Measurements from ENCODE around the gene DHCR24.

The DHCR24 gene

GRCh38 chr1:54842963-54843362, 44.0 kb downstream of the DHCR24 start:
- no peak for DNase-seq

- no peak for DNase-seq
Measured at GRCh38 chr1:54842206-54842915, 44.6 kb downstream of the DHCR24 start.

DNA sequence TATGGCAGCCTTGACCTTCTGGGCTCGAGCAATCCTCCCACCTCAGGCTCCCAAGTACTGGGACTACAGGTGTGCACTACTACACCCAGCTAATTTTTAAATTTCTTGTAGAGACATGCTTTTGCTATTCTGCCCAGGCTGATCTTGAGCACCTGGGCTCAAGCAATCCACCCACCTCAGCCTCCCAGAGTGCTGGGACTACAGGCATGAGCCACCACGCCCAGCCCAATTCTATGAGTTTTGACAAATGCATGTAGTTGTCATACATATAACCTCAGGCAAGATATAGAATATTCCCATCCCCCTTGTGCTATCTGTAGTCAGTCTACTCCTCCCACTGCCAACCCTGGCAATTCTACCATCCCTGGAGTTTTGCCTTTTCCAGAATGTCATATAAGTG, 47.2 kb downstream of the DHCR24 start:
- DNase-seq, result no peak

DNA sequence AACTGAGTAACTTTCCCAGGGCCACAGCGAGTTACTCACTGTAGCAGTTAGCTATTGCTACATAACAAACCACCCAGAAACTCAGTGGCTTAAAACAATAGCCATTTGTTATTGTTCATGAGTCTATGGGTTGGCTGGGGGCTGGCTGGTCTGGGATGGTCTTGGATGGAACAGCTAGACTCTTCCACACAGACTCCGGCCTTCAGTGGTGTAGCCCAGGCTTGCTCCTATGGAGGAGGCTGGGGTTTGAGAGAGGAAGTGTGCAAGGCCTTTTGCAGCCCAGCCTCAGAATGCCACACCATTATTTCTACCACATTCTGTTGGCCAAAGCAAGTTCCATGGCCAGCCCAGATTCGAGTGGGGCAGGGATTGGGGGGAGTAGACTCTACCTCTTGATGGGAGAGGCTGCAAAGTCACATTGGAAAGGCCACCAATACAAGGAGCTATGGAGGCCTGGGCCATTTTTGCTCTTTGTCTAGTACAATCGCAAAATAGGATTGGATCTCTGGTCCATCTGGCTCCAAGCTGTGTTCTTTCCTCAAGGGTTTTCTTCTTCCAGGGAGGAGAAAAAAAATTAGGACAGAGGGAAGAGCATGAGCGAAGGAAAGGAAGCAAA, 48.3 kb downstream of the DHCR24 start:
- DNase-seq, result no peak

DNA sequence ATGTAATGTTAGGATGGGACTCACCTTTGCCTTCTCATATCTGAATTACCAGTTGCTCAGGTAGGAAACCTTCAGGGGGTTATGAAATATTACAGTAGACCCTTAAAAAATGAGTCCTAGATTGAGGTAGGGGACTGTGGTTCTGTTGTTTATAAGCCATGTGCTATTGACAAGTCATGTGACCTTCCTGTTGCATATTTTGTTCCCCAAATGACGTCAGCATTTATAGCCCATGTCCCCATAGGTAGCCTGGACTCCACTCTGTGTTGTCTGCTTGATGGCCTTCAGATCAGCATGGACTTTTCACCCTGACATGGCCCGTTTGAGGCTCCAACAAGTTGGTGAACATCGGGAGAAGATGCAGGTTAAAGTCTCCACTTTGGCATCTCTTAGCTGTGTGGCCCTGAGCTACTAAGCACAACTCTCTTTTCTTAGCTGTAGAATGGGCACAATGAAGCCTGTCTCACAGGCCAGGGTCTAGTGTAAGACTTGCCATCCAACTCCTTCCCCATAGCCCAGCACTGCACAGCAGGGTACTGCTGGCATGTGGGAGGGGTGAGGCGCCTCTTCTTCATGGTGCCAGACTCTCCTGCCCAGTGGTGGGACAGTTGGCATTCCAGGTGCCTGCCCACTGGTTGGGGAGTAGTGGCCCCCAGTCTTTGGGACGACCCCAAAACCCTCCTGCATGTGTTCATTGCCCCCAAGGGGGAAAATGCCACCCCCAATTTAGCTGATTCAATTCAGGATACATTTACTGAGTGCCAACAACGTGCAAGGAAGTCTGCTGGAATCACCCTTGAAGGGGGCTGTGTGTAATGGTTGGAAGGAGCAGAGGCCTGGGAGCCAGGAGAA, 49.8 kb downstream of the DHCR24 start:
- no peak for DNase-seq

DNA sequence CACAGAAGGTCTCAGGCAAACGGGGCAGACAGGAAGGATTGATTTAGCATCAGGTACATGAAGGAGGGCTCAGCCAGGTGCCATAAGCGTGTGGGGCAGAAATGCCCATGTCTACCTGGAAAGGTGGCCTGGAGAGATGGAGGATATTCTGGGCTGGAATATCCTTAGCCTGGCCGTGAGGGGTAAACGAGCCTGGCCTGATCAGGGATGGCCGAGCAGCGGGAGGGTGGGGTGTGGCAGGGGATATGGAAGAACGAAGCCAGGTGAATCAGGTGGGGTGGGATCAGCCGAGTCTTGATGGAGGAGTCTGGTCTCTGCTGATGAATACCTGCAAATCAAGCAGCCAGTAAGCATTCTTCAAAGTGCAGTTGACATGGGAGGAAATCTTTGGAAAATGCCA, 50.4 kb downstream of the DHCR24 start:
- DNase-seq, result no peak

- DNase-seq, result no peak
Measured at GRCh38 chr1:54835970-54836369, 51.0 kb downstream of the DHCR24 start.

GRCh38 chr1:54835131-54835898, 51.7 kb downstream of the DHCR24 start:
- no peak for DNase-seq

- no peak for DNase-seq
Measured at GRCh38 chr1:54834007-54834541, 52.9 kb downstream of the DHCR24 start.

- DNase-seq, result no peak
Measured at GRCh38 chr1:54833121-54833520, 53.9 kb downstream of the DHCR24 start.

GRCh38 chr1:54826226-54826816, 60.7 kb downstream of the DHCR24 start:
- no peak for DNase-seq

GRCh38 chr1:54825696-54826095, 61.3 kb downstream of the DHCR24 start:
- no peak for DNase-seq

- no peak for DNase-seq
Measured at GRCh38 chr1:54823670-54824069, 63.3 kb downstream of the DHCR24 start.

DNA sequence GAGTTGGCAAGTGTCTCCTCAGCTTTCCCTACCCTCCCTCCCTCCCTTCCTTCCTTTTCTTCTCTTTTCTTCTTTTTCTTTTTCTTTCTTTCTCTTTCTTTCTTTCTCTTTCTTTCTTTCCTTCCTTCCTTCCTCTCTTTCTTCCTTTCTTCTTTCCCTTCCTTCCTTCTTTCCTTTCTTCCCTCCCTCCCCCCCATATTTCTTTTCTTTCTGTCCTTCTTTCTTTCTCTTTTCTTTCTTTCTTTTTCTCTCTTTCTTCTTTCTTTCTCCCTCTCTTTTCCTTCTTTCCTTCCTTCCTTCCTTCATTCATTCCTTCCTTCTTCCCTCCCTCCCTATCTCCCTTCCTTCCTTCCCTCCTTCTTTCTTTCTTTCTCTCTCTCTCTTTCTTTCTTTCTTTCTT, 67.3 kb downstream of the DHCR24 start:
- no peak for DNase-seq

DNA sequence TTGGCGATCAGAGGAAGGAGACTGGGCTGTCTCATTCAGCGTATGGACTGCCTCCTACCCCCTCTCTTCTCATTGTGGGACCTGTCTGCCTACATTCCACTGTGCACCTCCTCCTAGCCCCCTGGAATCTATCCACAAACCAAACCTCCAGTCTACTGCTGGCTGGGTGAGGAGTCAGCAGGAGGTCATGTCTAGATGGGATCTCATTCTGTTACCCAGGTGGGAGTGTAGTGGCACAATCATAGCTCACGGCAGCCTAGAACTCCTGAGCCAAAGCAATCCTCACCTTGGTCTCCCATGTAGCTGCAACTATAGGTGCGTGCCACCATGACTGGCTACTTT, 67.8 kb downstream of the DHCR24 start:
- no peak for DNase-seq

- DNase-seq, result no peak
Measured at GRCh38 chr1:54818461-54819194, 68.4 kb downstream of the DHCR24 start.

DNA sequence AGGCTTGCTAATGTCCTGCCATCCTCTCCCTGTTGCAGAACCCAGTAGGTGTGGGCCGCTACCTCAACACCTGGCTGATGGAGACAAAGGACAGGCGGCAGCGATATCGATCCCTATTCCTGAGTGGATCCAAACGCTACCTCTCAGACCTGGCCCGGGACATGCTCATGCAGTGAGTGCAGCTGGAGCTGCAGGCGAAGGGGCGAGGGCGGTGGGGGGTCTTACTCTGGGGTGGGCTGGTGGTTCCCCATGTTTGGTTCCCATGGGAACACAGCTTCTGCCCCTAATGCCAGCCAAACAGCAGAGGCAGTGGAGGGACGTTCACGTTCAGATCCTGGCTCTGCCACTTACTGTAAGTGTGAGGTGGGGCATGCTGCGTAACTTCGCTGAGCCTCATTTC, 70.0 kb downstream of the DHCR24 start:
- DNase-seq, result no peak

DNA sequence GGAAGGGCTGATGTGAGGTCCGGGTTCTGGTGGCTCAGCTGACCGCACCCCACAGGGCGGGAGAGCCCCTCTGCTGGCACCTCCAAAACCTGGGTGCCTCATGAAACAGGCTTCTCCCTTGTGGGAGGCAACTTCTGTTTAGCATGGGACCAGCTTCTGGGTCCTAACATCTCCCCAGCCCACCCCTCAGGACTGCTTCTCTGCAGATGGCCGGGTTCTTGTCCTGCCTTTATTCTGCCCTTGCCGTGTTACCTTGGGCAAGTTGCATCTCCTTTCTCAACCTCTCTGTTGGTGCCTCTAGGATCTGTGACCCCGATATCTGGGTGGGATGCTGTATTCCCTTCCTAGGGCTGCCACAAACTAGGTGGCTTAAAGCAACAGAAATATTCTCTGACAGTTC, 70.9 kb downstream of the DHCR24 start:
- DNase-seq, result no peak

- DNase-seq, result no peak
Measured at GRCh38 chr1:54815086-54815876, 71.7 kb downstream of the DHCR24 start.

DNA sequence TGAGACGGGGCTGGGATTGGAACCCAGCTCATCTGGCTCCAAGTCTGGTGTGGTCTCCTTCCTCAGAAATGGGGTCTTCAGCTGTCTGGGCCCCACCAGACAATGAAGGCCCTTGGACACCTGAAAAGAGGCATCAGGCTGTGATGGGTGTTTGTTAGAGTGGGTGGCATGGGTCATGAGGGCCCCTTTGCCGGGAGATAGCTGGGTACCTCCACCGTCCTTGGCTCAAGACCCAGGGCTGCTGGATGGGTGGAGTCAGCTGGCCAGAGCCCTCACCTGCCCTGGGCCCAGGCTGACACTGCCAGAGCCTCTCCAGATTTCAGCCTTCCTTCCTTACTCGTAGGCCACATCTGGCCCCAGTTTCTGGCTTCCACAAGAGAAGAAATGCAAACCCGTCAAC, 72.4 kb downstream of the DHCR24 start:
- no peak for DNase-seq

DNA sequence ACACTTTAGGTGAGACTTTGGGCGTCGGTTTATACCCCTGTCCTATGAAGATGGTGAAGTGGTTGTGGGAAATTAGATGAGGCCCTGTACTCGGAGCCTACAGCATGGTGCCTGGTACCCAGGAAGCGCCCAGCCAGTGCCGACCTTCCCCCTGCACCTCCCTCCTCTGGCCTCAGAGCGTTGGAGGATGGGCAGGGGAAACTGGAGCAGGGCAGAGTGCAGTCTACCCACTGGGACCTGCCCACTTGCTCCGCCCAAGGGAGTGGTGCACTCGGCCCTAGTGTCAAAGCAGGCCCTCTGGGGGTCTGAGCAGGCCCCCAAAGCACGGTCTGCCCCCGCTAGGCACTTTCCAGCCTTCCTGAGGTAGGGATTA, 72.9 kb downstream of the DHCR24 start:
- DNase-seq, result no peak
